ENCODE data around the gene B9D2.
A peak's percentile ranks its signal among the peaks of the same experiment; 100 is the strongest.

B9D2 gene

DNA sequence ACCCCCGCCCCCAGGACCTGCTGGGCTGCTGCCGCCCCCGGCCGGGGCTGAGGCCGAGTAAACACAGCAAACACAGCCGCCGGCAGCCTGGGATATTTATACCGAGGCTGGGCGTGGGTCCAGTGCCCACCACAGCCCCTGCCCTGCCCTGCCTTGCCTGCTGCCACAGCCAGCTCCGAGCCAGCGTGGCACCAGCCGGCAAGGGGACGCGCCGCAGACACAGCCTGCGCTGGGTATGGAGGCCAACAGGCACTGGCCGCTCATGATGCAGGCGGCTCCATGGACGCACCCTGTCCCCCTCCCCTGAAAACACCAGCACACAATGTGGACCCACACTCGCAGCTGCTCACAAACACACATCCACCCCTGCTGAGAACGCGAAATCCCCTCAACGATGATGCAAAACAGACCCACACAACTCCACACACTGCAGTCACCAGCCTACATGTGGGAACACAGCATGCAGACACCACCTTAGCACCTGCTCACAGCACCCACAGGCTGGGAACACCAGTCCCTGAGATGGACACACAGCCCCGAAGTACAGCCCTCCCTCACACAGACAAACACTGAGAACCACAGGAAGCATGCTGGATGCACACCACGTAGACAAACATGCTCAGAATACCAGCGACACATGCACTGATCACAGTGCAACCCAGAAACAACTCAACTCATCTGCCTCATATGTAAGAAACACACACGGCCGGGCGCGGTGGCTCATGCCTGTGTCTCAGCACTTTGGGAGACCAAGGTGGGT lies 37.8 kb downstream of the B9D2 start:
- no peak for DNase-seq

DNA sequence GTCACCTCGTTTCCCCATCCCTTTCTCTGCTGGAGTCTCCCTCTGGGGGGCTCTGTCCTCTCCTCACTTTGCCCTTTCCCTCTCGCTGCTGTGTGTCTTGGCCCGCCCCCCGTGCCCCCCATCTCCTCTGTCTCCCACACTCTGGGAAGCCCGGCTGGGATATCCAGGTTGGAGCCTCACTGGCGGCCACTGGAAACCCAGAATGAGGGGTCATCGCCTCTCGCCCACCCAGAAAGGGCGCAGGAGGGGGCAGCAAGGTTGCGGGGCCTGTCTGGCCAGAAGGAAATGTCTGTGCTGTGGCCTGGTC lies 38.4 kb downstream of the B9D2 start:
- DNase-seq = no peak

DNA sequence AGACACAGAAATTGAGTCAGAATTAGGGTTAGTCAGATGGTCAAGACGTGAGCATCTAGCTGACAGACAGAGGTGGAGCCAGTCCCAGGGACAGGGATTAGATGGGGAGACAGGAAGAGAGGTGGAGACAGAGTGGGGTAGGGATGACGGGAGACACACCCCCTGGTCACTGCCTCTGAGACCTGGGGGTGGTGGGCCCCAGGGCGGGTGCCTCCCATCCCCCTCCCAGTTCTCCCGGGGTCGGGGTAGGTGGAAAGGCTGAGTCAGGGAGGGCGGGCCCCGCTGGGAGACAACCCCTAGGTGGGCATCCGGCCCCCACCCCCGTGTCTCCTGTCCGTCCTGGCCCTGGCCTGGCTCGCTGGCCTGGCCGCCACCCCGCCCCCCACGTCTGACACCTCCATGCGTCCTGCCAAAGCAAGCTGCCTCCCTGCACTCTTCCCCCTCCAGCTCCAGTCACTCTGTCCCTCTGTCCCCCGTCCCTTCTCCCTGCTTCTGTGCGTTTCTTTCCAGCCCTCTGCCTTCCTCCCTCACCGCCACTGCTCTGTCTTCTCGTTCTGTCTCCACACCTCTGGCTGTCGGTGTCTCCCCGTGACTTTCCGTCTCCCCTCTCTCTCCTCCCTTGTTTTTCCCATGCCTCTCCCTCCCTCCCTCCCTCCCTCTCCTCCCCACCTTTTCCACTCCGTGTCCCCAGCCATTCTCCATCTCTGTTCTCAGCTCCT lies 38.9 kb downstream of the B9D2 start:
- DNase-seq = no peak

DNA sequence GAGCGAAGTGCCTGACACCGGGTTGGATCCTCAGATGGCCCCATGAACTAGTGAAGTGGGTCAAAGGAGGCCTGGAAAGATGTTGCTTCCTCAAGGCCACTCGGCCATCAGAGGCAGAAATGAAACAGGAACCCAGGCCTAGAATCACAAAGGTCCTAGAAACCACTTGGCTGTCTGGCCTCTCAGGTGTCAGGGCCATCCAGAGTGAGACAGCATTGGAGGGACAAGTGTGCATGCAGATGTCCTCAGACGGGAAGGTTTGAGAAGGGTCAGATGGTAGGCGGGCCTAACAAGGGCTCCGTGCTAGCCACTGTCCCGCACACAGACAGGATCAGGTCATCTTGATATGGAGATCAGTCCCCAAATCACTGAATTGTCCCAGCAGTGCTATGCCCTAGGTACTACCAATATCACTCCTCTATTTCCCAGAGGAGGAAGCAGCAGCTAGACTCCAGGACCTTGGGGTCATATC lies 39.7 kb downstream of the B9D2 start:
- no peak for DNase-seq

DNA sequence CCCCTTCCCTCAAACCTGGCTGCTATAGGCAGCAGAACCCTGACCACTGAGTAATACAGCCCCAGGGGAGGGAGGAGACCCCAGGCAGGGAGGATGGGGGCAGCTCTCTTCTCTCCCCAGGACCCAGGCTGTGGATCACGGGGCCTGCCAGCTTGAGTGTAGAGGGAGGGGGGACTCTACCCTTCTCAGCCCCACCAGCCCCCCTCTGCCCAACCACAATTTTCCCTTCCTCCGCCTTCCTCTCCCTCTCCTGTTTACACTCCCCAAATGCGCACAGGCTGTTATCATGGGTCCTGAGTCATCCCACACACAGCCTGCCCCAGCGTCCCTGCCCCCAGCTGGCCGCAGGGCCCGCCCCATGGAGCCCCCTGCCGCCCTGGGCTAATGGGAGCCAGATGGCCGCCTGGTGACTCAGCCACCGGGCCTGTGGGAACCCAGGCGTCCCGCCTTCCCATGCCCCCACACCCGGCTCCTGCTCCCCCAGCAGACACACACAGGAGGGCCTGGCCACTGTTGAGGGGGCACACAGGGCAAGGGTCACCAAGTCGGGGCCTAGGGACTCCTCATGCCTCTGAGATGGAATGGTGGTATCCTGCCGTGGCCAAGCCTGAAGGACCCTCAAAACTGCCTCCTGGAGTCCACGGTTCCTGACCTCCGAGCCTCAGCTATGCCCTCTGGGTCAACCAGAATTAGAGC lies 40.4 kb downstream of the B9D2 start:
- no peak for DNase-seq

DNA sequence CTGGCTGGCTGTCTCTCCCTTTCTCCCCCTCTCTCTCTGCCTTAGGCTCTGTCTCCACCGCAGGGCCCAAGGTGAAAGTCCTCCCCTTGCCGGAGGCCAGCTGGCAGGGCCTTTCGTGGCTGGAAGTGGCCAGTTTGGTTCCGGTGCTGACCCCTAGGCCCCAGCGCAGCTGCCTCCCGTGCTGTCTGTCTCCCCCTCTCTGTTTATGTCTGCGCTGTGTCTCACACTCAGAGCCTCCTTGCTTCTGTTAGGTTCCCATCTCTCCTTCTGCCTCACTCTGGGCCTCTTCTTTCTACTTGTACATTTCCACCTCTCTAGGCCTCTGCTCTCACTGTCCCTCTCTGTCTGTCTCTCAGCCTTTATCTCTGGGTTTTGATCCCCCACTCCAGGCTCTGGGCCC lies 40.9 kb downstream of the B9D2 start:
- DNase-seq = no peak

DNA sequence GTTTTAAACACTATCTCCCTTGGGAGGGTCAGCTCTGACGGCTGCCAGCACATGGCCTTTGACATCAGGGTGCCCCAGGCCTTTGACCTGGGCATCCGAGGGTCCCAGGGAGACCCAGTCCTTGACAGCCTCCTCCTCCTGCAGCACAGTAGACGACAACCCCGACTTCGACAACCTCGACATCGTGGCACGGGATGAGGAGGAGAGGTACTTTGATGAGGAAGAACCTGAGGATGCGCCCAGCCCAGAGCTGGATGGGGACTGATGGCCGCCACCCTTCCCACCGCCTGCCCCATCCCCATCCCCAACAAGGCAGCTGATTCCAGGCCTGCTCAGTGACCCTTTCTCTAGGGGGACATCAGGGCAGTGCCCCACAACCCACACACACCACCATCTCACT lies 41.5 kb downstream of the B9D2 start:
- DNase-seq = no peak

DNA sequence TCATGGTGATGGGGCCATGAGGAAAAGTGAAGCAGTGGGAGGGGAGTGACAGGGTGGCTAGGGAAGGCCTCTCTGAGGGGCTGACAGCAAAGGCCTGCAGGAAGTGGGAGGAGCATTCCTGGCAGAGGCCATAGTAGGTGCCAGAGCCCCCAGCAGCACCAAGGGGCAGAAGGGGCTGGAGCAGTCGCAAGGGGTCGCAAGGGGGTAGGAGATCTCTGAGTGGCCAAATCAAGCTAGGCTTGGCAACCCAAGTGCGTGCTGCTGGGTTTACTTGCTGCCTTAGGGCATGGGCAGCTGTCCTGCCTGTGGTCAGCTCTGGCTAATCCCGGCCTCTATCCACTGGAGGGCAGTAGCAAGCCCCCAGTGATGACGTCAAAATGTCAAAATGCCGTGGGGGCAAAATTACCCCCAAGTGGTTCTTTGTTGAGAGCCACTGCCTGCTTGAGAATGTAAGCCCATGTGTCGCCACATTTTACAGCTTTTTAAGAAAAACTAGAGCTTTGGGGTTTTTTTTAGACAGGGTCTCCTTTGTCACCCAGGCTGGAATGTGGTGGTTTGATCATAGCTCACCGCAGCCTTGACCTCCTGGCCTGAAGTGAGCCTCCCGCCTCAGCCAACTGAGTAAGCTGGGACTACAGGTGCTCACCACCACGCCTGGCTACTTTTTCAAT lies 42.2 kb downstream of the B9D2 start:
- DNase-seq = no peak

DNA sequence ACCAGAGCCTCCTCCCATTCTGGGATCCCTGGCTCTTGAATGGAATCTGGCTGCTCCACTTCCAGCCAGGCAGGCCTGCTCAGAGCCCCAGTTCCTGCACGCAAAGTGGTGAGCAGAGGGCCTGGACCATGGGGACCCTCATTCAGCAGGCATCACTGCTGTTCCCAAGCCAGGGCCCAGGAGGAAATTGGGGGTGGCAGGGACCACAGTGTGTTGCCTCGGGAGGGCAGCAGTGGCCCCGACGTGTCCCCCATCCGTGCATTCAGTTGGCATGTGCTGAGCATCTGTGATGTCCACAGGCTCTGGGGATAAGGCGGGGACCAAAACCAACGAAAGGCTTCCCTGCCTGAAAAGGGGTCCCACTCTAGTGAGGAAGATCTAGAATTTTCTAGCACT lies 42.7 kb downstream of the B9D2 start:
- DNase-seq = no peak

DNA sequence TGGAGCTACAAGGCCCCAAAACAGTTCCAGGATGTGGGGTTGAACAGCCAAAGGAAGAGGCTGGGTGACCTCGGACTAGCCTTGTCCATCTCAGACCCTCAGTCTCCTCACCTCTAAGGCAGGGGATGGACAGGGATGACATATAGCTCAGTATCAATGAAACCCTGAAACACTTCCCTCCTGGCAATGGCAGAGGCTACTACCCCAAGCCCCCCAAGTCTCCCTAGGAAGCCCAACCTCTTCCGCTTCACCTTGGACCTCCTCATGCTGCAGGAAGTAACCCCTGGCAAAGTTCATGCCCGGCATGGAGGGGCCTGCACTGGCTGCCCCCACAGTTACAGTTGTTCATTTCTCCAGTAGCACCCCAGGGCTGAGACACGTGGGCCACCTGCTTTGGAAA lies 43.4 kb downstream of the B9D2 start:
- DNase-seq = no peak

DNA sequence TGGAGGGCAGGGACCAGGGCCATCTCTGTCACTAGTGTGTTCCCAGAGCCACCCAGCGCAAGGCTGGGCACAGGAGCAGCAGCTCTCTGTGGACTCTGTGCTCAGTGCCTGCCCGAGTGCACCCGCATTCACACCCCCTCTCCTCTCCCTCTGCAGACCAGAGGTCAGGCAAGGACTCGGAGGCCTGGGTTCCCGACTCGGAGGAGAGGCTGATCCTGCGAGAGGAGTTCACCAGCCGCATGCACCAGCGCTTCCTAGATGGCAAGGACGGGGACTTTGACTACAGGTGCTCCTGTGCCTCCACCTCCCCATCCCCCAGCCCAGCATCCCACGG lies 43.8 kb downstream of the B9D2 start:
- DNase-seq = no peak

DNA sequence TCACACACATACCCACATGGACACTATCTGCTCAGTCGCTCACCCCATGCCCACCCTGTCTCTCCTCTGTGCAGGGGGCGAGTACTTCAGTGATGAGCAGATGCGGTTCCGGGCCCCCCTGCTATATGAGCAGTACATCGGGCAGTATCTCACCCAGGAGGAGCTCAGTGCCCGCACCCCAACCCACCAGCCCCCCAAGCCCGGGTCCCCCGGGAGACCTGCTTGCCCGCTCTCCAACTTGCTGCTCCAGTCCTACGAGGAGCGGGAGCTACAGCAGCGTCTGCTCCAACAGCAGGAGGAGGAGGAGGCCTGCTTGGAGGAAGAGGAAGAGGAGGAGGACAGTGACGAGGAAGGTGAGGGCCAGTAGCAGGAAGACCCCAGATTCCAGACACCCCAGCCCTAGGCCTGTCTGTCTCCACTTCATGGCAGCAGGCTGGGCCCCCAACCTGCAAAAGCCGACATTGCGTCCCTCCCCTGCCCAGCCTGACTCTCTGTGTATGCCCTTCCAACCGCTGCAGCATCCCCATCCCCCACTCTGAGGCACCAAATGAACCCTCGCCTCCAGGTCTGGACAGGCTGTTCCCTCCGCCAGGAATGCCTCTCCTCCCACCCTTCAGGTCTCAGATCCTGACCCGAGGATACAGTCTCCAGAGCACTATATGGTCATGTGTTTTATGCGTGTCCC lies 44.3 kb downstream of the B9D2 start:
- no peak for DNase-seq

DNA sequence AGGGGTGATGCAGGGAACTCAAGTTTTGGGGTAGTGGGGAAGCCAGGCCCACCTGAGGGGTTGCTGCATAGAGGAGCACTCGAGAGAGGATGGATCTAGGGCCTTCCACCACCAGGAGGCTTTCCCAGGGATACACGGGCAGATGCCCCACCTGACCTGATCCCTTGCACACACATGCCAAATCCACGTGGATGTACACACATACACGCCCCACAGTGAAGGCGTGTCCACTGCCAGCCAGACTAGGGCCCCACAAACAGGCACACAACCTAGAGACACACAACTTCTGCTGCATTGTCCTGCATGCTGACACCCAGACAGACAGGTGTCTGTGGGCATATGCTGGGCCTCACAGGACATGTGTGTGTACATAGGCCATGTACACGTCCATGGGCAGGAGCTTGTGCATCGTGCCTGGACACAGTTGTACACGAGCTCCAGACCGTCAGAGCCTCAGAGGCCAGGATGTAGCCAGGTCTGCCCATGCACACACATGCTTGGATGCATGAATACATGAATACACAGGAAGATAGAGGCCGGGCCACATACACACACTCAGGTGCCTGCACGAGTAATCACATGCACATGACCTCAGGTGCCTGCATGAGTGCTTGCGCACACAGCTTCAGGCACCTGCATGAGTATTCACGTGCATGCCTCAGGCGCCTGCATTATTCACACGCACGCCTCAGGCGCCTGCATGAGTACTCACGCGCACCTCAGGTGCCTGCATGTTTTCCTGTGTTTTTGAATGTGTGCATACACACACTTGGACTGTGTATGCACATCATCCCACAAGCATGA lies 45.1 kb downstream of the B9D2 start:
- no peak for DNase-seq

DNA sequence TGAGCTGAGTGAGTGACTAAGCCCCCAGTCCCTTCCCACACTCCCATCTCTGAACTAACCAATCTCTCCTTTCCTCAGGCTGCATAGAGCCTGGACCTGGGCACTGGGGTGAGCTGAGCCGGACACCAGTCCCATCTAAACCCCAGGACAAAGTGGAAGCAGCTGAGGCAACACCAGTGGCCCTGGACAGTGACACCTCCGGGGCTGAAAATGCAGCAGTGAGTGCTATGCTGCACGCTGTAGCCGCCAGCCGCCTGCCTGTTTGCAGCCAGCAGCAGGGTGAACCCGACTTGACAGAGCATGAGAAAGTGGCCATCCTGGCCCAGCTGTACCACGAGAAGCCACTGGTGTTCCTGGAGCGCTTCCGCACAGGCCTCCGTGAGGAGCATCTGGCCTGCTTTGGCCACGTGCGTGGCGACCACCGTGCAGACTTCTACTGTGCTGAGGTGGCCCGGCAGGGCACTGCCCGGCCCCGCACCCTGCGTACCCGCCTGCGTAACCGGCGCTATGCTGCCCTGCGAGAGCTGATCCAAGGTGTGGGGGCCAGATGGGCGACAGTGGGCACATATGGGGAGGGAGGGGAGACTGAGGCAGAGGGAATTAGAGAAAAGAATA lies 47.5 kb downstream of the B9D2 start:
- no peak for DNase-seq

DNA sequence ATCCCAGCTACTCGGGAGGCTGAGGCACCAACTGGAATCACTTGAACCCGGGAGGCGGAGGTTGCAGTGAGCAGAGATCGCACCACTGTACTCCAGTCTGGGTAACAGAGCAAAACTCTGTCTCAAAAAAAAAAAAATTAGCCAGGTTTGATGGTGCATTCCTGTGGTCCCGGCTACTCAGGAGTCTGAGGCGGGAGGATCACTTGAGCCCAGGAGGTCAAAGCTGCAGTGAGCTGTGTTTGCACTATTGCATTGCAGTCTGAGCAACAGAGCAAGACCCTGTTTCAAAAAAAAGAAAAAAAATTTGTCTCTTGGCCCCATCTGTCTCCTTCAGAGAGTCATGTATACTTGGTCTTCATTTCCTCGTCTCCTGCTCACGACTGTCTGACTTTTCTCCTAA lies 52.3 kb downstream of the B9D2 start:
- DNase-seq = no peak

DNA sequence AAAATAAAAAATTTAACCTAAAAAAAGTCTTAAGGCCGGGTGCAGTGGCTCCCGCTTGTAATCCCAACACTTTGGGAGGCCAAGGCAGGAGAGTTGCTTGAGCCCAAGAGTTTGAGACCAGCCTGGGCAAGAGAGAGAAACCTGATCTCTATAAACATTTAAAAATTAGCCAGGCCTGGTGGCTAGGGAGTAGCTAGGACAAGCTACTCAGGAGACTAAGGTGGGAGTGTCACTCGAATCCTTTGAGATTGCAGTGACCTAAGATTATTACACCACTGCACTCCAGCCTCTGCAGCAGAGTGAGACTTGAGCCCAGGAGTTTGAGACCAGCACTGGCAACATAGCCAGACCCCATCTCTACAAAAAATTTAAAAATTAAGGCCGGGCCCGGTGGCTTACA lies 52.9 kb downstream of the B9D2 start:
- DNase-seq = no peak

DNA sequence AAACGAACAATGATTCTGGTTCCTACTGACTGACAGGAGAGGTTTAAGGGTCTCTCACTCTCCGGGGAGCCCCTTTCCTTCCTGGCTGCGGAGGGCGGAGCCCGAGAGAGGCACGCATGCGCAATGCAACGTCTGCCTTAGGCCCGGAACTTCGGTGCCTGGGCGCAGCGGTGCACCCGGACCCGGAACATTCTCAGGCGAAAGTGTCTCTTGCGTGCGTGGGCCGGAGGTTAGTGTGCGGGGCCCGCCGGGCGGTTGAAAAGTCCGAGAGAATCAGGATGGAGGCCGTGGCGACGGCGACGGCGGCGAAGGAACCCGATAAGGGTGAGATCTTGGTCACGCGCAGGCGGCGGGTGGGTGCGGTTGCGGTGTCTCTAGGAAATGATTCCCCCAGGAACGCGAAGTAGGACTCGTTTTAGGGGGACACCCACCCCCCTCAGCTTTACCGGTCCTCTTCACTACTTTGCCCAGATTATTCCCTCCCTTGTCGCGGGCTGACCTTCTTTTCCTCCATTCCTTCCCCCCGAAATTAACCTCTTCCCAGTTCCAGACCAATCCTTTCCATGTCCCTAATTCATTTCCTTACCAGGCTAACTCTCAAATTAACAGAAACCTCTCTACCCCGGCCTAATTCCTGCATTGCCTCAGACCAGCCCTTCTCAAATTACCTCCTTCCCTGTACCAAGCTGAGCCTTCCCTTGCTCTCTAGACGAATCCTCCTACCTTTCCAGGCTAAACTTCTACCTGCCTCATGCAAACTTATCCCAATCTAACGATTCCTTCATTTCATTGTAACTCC lies 53.7 kb downstream of the B9D2 start, which contains the start of gene CCDC97:
Gene CCDC97, plus strand, starts transcription at position 140 of the 799 bp plus-strand sequence. Its CDS starts 139 bp downstream, at position 279.
- peak; percentile 78 for DNase-seq

DNA sequence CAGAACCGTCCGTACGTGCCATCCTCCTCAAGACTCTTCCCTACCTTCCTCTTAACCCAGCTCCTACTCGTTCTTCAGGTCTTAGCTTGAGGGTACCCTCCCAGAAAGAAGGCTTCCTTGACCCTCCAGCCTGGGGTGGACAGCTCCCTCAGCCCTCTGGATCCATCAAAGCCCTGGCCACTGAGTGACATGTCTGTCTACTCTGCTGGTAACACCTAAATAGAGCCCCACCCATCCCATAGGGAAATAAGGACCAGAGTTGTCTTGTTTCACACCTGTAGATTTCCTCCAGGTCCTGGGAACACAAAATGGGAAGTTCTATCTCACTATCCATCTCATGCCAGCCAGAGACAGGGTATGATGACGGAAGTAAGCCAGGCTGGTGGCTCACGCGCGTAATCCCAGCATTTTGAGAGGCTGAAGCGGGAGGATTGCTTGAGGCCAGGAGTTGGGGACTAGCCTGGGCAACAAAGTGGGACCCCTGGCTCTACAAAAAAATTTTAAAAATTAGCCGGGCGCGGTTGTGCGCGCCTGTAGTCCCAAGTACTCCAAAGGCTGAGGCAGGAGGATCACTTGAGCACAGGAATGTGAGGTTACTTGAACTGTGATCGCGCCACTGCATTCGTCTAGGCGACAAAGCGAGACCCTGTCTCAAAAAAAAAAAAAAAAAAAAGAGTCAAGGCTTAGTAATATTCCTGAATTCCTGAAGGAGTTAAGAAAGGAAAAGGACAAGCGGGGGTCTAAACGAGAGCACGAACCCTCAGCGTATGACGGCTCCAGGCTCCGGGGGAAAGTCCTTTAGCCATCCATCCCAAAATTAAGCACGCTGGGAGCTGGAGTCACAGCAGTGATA lies 54.5 kb downstream of the B9D2 start:
- no peak for DNase-seq

DNA sequence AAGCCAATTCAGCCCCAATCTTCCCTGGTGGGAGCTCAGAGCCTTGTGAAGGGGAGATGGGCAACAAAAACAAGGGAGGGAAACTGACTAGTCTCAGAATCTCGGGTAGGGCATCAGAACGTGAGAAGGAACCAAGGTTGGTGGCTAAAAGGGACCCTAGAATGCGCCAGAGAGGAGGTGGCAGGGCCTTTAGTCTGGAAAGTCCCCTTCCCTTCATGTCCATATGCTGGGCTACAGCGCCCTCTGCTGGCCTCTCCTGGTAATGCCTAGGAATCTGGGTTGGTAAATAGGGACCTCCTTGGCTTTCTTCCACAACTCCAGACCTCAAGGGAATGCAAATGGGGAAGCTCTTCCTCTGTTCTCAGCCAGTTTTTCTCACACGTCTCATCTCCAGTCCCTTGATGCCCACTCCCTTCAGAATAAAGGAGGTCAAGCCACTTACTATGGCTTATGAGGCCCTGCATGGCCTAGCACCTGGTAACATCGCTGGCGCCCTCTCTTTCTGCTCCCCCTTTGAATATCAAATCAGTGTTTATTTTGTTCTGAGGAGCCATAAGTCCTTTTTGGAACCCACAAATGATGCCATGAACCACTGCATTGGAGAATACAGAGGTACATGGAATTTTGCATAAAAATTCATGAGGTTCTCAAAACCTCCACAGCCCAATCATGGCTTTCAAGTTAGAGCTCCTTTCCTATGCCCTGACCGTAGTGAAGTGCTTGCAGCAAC lies 55.3 kb downstream of the B9D2 start:
- peak; percentile 82 for DNase-seq

Data from NCI-H1105 treated with DMSO at 0.1 percent for 48 hours (cell line).